ENCODE data around the gene NPFF.
"Not testable (repeated sequence)": the region's sequence is repeated elsewhere in the genome, so short reads cannot be mapped to it uniquely, and the experiment has no call there.

The NPFF gene

GRCh38 chr12:53493610-53494391, 13.5 kb downstream of the NPFF start:
- DNase-seq, result no peak

DNA sequence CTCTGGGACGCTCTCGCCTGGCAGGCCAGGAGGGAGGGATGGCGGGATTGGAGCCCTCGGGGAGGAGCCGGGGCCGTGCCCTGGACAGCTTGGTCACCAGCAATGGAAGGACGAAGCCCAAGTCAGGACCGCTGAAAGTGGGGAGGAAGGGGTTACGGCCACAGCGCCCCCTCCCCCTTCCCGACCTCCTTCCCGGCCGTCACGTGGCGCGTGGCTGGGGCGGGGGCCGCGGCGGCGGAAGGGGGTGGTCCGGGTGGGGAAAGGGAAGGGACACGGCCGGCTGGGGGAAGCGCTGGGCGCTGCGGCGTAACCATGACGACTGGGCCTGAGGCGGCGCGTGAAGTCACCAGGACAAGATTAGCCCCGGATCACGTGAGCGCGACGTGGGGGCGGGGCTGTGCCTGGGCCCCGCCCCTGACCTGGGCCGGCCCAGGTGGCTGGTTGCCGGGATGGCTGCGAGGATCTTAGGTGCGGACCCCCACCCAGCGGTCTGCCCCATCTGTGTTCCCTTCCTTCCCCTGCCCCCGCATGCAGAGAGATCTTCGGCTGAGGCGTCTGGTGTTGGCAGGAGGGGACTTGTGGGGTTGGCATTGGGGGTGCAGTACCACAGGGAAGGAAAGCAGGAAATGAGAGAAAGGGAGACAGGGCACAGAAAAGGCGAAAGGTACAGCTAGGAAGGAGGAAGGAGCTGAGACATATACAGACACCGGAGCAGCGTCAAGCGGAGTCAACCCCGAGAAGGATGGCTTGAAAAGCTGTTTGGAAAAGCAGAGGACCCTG, 14.3 kb downstream of the NPFF start:
- peak; percentile 80 for DNase-seq

DNA sequence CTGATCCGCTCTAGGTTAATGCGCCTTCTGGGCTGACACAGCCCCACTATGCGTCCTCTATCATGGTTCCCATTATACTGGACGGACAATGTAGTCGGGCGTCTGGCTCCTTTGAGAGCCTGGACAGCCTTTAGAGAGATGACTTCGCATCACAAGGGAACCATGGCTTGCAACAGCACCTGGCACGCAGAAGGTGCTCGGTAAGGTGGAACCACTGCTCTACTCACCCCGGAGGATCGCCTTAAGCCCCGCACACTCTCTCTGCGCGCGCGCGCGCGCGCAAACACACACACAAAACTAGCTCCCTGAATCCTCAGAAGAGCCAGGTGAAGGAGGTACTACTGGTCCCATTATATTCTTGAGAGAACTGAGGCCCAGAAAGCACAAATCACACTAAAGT, 15.1 kb downstream of the NPFF start:
- no peak for DNase-seq

DNA sequence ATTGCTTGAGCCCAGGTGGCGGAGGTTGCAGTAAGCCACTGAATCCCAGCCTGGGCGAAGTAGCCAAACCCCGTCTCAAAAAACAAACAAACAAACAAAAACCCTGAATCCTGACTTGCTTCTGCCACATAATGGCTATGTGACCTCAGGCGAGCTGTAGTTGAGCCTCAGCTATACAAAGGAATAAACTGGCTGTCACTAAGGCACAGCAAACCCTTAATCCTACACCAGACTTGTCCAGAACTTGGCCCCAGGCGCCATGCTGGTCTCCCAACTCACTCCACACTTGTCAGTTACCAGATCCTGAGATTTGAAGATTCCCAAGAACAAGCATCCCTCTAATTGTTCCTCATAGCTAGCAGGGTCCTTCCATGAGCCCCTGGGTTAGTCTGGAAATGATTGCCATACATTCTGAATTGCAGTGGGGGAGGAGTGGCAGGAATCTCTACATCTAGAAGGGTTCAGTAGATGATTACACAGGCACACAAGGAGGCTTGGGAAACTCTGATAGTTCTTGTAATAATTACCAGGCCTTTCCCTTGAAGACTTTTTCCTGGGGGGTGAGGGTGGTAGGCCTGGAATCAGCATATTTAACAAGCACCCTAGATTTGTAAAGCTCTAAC, 17.9 kb downstream of the NPFF start:
- DNase-seq, result no peak

GRCh38 chr12:53486736-53487487, 20.4 kb downstream of the NPFF start:
- DNase-seq, result no peak

GRCh38 chr12:53485955-53486735, 21.1 kb downstream of the NPFF start:
- DNase-seq, result no peak

GRCh38 chr12:53484686-53485575, 22.4 kb downstream of the NPFF start:
- DNase-seq, result no peak

DNA sequence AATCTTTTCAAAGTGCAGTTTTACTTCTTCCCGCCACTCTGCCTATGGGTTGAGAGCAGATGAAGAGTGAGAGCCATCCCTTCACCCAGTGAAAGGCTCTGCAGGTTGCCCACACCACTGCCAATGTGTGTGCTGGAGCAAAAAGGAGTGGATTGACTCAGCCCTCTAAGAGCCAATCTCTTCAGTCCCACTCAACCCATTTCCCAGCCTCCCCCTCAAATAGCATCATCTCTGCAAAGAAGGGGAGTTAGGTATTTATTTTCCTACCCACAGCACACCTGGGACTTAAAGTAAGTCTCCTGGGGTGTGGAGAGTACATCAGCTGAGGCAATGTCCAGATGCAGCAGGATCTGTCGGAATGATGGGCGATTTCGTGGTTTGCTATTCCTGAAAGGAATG, 23.3 kb downstream of the NPFF start:
- DNase-seq, result no peak

- DNase-seq, result no peak
Measured at GRCh38 chr12:53483225-53483978, 23.9 kb downstream of the NPFF start.

DNA sequence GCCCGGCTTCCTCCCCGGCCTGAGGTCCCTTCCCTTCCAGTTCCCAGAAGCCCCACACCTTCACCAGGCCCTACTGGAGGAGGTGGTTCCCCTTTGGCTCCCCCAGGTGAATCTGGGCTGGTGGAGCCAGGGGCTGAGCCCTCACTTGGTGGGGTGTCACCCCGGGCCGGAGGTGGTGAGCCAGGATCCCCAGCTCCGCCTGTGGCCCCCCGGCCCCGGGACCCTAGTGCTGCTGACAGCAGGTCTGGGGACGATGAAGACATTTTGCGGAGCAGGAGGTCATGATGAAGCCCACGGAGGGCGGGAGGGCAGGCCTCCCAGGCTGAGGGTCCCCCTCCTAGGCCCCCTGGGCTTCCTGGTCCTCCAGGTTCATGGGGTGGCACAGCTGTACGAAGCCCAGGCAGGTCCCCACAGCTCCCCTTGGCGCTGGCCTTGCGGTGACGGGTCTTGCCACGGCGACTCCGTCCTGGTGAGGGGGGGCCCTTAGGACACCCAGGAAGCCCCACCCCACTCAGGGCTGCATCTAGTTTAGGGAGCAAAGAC, 24.6 kb downstream of the NPFF start:
- no peak for DNase-seq

- DNase-seq, result no peak
Measured at GRCh38 chr12:53481939-53482586, 25.2 kb downstream of the NPFF start.

DNA sequence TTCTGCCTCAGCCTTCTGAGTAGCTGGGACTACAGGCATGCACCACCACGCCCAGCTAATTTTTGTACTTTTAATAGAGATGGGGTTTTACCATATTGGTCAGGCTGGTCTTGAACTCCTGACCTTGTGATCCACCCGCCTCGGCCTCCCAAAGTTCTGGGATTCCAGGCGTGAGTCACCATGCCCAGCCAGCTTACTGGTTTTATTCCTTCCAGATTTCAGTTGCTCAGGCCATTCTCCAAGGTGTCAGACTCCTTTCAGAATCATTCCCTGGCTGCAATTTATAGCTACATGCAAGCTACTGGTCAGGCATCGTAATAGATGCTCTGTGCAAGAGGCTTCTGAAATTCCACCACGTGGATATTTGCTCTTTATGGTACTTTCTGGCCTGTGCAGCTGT, 25.8 kb downstream of the NPFF start:
- not testable (repeated sequence) for DNase-seq

GRCh38 chr12:53480491-53481442, 26.5 kb downstream of the NPFF start:
- DNase-seq, result no peak

DNA sequence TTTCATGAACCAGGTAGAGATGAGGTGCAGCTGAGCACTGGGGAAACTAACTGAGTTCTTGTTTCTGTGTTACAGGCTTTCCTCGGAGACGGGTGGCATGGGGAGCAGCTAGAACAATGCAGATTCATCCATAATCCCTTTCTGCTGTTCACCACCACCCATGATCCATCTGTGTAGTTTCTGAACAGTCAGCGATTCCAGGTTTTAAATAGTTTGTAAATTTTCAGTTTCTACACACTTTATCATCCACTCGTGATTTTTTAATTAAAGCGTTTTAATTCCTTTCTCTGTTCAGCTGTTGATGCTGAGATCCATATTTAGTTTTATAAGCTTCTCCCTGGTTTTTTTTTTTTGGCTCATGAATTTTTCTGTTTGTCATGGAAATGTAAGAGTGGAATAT, 28.0 kb downstream of the NPFF start:
- no peak for DNase-seq

DNA sequence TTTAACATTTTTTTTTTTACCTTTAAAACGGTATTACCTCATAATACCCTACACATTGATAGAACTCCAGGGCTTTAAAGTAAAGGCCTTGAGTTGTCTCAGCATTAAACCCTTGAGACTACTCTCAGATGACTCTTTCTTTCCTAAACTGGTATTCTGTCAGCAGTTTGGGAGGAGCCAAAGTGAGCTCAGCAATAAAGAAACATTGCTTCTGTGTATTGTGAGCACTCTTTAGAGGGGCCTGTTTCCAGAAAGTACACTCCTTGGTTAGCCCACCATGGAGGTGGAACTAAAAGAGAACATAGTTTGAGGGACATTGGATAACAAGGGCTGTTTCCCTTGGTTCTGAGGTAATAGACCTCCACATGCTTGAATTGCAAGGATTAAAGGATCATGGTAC, 28.4 kb downstream of the NPFF start:
- no peak for DNase-seq

- no peak for DNase-seq
Measured at GRCh38 chr12:53476769-53477209, 30.5 kb downstream of the NPFF start.

GRCh38 chr12:53474819-53475218, 32.5 kb downstream of the NPFF start:
- no peak for DNase-seq

GRCh38 chr12:53474077-53474476, 33.2 kb downstream of the NPFF start:
- DNase-seq, result no peak

Measured in effector CD8-positive, alpha-beta T cell (primary cell).